Measurements from ENCODE around the gene FAH. TPM values are rescaled to one million over a fixed set of nuclear protein-coding genes. Genes with fewer than 3 reads are reported as not detected.
"Not testable (repeated sequence)": the region's sequence is repeated elsewhere in the genome, so short reads cannot be mapped to it uniquely, and the experiment has no call there.

The FAH gene
- total and polyA plus RNA-seq, 2 donors (not counting 3 experiments of a cell fraction or from before 2014, with no cell fraction given), result 18.2 to 18.7 TPM

DNA sequence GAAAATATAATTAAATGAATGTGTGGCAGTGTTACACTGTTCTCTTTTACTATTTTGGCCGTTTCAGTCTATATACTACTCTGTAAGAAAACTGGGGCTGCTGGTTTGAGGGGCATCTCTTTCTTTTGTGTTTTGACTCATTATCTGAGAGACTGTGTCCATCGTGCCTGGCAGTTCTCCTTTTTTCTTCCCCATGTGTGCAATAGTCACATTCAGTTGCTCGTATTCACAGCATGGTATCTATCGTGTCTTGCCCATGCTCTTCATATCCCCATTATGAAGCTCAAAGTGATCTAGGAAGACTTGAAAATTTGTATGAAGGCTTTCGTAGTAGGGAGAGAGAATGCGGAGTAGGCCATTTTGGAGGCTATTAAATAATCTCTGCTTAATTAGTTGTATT is 29.8 kb upstream of the FAH start:
- FAIRE-seq (no peak), DNase-seq (ENCODE audit: low read depth, low spot score) (no peak)
- no peak overlapping the region for H2AFZ ChIP-seq (ENCODE audit: low read depth, low read length)
- no peak overlapping the region for H3K4me2 ChIP-seq (ENCODE audit: insufficient read depth, low read length)
- ChIA-PET POLR2A (no interaction called here), CTCF (no interaction called here)
- H4K20me1 ChIP-seq (replicated peaks; ENCODE audit: control insufficient read depth, extremely low read depth, insufficient read depth, low read length), result peaks cover 2% of the 10 kb centered on the region
- no peaks in the 10 kb centered on the region for H3K9me3 ChIP-seq (replicated peaks; ENCODE audit: control insufficient read depth, insufficient read depth, low read length)
- TF ChIP-seq, protein P1, sequence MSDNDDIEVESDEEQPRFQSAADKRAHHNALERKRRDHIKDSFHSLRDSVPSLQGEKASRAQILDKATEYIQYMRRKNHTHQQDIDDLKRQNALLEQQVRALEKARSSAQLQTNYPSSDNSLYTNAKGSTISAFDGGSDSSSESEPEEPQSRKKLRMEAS (IDR thresholded peaks at IDR 0.05; ENCODE audit: insufficient read depth, insufficient read length), result no peak
- TF ChIP-seq POLR2AphosphoS5 (IDR thresholded peaks at IDR 0.05; ENCODE audit: insufficient read depth, low read depth, low read length) (no peak), FOS (IDR thresholded peaks at IDR 0.05; ENCODE audit: borderline replicate concordance, insufficient read depth, low read length) (no peak), MYC (IDR thresholded peaks at IDR 0.05; ENCODE audit: low read depth, low read length) (no peak), JUN (IDR thresholded peaks at IDR 0.05; ENCODE audit: borderline replicate concordance, insufficient read depth, insufficient read length, low read depth) (no peak), POLR2A (IDR thresholded peaks at IDR 0.05; ENCODE audit: low read depth, low read length) (no peak)
- TF ChIP-seq, protein P2, sequence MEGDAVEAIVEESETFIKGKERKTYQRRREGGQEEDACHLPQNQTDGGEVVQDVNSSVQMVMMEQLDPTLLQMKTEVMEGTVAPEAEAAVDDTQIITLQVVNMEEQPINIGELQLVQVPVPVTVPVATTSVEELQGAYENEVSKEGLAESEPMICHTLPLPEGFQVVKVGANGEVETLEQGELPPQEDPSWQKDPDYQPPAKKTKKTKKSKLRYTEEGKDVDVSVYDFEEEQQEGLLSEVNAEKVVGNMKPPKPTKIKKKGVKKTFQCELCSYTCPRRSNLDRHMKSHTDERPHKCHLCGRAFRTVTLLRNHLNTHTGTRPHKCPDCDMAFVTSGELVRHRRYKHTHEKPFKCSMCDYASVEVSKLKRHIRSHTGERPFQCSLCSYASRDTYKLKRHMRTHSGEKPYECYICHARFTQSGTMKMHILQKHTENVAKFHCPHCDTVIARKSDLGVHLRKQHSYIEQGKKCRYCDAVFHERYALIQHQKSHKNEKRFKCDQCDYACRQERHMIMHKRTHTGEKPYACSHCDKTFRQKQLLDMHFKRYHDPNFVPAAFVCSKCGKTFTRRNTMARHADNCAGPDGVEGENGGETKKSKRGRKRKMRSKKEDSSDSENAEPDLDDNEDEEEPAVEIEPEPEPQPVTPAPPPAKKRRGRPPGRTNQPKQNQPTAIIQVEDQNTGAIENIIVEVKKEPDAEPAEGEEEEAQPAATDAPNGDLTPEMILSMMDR (IDR thresholded peaks at IDR 0.05; ENCODE audit: extremely low read depth in 1 of 2, insufficient read depth in 1 of 2, low read depth in 1 of 2, low read length in 2 of 2), result no peak
- no peaks in the 10 kb centered on the region for H3K27me3 ChIP-seq (ENCODE audit: control insufficient read depth in 2 of 2, insufficient read depth in 2 of 2, low read length in 2 of 2)
- H3K79me2 ChIP-seq (ENCODE audit: control insufficient read depth, insufficient read depth, low read length), result peaks cover 7% of the 10 kb centered on the region
- no peak overlapping the region for H3K4me3 ChIP-seq (replicated peaks in 1 of 3; ENCODE audit: insufficient read depth in 1 of 3, low read depth in 1 of 3, low read length in 3 of 3)
- peaks cover 2 to 6% of the 10 kb centered on the region in 2 experiments for H3K36me3 ChIP-seq (ENCODE audit: control insufficient read depth in 2 of 2, extremely low read depth in 1 of 2, insufficient read depth in 2 of 2, low read length in 2 of 2)
- no peak overlapping the region for H3K27ac ChIP-seq (ENCODE audit: insufficient read depth, low read depth, low read length)
- H3K4me1 ChIP-seq (ENCODE audit: control insufficient read depth, extremely low read depth, insufficient read depth, low read length), result peaks cover 6% of the 10 kb centered on the region
- no peak overlapping the region for H3K9ac ChIP-seq (replicated peaks; ENCODE audit: extremely low read depth, insufficient read depth, low read length)
- no peaks in the 10 kb centered on the region for H3K9me1 ChIP-seq (replicated peaks; ENCODE audit: control insufficient read depth, extremely low read depth, insufficient read depth, low read length)
- intact Hi-C loops (cut with micrococcal nuclease) (no loop called here), dilution Hi-C loops (cut with MboI; ENCODE audit: extremely low pct_ligation_motif_present, low sequenced_read_pairs) (no loop called here)
- no TSS peak for BruUV-seq (replicated peaks)

DNA sequence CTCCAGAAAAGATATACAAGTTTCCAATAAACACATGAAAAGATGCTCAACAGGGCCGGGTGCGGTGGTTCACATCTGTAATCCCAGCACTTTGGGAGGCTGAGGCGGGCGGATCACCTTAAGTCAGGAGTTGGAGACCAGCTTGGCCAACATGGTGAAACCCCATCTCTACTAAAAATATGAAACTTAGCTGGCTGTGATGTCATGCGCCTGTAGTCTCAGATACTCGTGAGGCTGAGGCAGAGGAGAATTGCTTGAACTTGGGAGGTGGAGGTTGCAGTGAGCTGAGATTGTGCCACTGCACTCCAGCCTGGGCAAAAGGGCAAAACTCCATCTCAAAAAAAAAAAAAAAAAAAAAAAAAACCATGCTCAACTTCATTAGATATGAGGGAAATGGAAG is 25.5 kb upstream of the FAH start:
- POLR2A ChIA-PET; H3K4me3 ChIP-seq (replicated peaks in 1 of 3; ENCODE audit: insufficient read depth in 1 of 3, low read depth in 1 of 3, low read length in 3 of 3): not testable (repeated sequence)
- CTCF ChIA-PET, result interaction anchor here (1.4 to 3.1 kb wide), 2 partner anchors 17 to 37 kb away, joined by 7 to 12 read pairs; no protein-coding TSS in a partner anchor

More for the DNA sequence above, 25.5 kb upstream of the FAH start:
- peaks cover 12% of the 10 kb centered on the region for H3K4me1 ChIP-seq (ENCODE audit: control insufficient read depth, extremely low read depth, insufficient read depth, low read length)
- H3K9me1 ChIP-seq (replicated peaks; ENCODE audit: control insufficient read depth, extremely low read depth, insufficient read depth, low read length); H3K36me3 ChIP-seq (ENCODE audit: control insufficient read depth in 2 of 2, extremely low read depth in 1 of 2, insufficient read depth in 2 of 2, low read length in 2 of 2); H3K9ac ChIP-seq (replicated peaks; ENCODE audit: extremely low read depth, insufficient read depth, low read length); FAIRE-seq; H4K20me1 ChIP-seq (replicated peaks; ENCODE audit: control insufficient read depth, extremely low read depth, insufficient read depth, low read length); H3K27me3 ChIP-seq (ENCODE audit: control insufficient read depth in 2 of 2, insufficient read depth in 2 of 2, low read length in 2 of 2); BruUV-seq (replicated peaks); H3K79me2 ChIP-seq (ENCODE audit: control insufficient read depth, insufficient read depth, low read length); H3K9me3 ChIP-seq (replicated peaks; ENCODE audit: control insufficient read depth, insufficient read depth, low read length); DNase-seq (ENCODE audit: low read depth, low spot score); H3K27ac ChIP-seq (ENCODE audit: insufficient read depth, low read depth, low read length); intact Hi-C loops (cut with micrococcal nuclease); dilution Hi-C loops (cut with MboI; ENCODE audit: extremely low pct_ligation_motif_present, low sequenced_read_pairs); H2AFZ ChIP-seq (ENCODE audit: low read depth, low read length): not testable (repeated sequence)
- H3K4me2 ChIP-seq (ENCODE audit: insufficient read depth, low read length), result peak overlapping the region; percentile 44

Measured in endothelial cell of umbilical vein (primary cell).